22Rv1 (cell line): ENCODE measurements around the gene XDH.

Experiments used
- H3K27ac ChIP-seq: fragments of 450-650 bp; 2 replicates; pipeline ENCODE4 v1.5.1; 2017
- ZFX ChIP-seq: fragments of 450-650 bp; IDR thresholded peaks from 2 replicates; pipeline ENCODE4 v1.6.1; 2017; ENCODE audit warnings: antibody characterized with exemption, borderline replicate concordance
- TF ChIP-seq, protein P1 (sequence below): fragments of 450-650 bp; IDR thresholded peaks from 2 replicates; pipeline ENCODE4 v1.5.1; 2017; ENCODE audit warnings: mild to moderate bottlenecking

The XDH gene

DNA sequence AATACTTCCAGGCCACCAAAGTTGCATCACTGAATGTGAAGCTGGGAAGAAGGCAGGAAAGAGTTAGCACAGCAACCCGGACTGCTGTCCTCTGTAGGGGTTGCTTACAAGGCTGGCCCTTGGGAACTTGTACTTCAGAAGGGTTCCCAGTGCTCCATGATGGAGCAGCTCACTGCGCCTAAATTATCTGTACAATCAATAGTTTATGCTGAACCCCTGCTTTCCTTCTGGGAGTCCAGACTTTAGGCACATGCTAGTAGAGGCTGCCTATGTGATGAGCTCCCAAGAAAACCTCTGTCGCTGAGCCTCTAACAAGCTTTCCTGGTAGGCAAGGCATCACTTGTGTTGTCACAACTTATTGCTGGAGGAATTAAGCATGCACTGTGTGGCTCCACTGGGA, 34.3 kb downstream of the XDH start:
- no peak overlapping the region for H3K27ac ChIP-seq
- TF ChIP-seq, protein P1, sequence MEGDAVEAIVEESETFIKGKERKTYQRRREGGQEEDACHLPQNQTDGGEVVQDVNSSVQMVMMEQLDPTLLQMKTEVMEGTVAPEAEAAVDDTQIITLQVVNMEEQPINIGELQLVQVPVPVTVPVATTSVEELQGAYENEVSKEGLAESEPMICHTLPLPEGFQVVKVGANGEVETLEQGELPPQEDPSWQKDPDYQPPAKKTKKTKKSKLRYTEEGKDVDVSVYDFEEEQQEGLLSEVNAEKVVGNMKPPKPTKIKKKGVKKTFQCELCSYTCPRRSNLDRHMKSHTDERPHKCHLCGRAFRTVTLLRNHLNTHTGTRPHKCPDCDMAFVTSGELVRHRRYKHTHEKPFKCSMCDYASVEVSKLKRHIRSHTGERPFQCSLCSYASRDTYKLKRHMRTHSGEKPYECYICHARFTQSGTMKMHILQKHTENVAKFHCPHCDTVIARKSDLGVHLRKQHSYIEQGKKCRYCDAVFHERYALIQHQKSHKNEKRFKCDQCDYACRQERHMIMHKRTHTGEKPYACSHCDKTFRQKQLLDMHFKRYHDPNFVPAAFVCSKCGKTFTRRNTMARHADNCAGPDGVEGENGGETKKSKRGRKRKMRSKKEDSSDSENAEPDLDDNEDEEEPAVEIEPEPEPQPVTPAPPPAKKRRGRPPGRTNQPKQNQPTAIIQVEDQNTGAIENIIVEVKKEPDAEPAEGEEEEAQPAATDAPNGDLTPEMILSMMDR = no peak
- TF ChIP-seq ZFX = no peak

DNA sequence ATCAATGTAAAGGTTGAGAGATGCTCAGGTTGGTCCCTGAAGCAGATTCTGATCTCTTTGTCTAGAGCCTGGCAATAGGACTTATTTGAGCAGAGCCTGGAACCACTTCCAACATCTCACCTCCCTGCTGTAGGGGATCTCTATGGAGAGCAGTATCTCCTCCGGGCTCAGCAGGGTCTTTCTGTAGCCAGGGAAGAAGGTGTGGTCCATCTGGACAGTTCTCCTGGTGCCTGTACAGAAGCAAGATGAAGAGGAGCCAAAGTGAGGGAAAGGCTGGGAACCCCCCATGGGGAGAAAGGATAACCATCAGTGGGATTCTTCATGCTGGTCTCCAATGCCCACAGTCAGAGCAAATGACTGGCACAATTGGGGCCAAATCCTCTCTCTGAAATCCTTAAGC, 34.8 kb downstream of the XDH start:
- no peak for TF ChIP-seq ZFX
- TF ChIP-seq, protein P1 = no peak
- H3K27ac ChIP-seq = no peak overlapping the region

DNA sequence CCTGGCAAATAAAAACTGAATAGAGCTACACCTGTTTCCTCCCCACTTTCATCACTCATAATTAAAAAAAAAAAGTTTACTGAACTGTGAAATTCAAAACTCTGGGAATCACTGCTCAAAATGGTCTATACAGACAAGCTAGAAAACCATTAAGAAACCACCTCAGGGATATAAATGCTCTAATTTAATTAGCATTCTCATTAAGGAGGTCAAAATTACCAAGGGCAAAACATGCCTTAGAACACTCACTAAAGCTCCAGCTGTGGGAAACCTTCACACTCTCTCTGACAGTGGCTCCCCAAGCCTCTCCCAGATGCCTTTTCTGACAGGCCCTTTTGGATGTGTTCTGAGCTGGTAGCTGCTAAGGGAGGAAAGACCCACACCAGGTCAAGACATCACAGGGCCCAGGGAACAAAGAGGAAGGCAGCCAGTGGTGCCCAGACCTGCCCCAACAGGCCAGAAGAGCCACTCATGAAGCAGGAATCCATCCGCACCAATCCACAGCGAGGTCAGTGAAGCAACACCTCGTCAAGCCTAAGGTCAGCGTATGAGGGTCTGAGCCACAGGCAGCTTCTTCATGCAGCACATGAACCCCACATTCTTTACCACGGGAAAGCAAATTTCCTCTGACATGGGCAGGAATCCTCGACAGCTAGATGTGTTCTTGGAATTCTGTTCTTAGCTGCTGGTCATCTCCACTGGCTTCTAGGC, 35.6 kb downstream of the XDH start:
- H3K27ac ChIP-seq = no peak overlapping the region
- TF ChIP-seq ZFX = no peak
- TF ChIP-seq, protein P1 = no peak

DNA sequence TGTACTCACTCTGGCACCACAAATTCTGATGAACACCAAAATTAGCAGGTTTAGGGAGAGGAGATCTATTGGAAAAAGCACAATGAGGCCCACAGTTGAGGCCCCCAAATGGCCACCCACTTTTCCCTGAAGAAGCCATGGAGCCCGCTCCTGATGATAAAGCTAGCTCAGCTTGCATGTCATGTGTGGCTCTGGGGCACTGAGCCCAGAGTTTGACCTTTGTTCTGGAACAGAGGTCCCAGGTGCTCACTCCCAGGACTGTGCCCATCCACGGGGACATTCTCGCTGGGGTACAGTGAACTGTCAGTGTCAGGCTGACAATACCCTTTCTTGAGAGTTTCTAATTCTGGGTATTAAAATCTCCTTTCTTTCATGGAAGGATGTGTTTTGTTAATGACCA, 36.2 kb downstream of the XDH start:
- TF ChIP-seq, protein P1 = no peak
- TF ChIP-seq ZFX = no peak

DNA sequence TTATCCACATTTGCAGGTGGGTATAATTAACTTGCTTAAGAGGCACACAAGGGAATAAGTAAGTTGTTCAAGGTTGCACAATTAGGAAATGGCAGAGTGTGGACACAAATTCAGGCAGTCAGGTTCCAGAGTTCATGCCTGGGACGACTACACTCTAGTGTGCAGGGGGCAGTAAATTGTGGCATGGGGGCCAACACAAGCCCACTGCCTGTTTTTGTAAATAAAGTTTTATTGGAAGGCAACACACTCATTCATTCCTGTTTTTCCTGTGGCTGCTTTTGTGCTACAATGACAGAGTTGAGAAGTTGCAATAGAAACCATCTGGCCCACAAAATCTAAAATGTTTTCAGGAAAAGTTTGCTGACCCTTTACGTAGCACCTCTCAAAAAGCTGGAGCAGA, 41.4 kb downstream of the XDH start:
- no peak overlapping the region for H3K27ac ChIP-seq
- TF ChIP-seq, protein P1 = no peak
- TF ChIP-seq ZFX = no peak

More for the DNA sequence above, 36.2 kb downstream of the XDH start:
- no peak overlapping the region for H3K27ac ChIP-seq

DNA sequence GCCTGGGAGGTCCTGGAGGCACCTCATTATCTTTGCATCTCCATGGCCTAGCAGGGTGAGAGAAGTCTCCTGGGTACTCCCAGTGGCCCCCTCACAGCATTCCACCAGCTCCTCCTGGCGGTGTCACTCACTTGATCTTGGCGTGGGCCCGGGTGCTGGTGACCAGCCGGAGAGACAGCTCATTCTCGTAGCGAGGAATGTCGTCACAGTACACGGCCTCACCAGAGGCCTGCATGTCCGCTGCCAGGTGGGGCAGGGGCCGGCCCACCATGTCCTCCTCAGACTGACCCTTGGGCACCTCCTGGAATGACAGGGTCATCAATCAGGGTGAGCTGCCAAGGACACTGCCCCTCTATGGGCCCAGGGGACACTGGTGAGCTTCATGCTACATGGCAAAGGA, 42.4 kb downstream of the XDH start:
- TF ChIP-seq, protein P1 = no peak
- TF ChIP-seq ZFX = no peak
- no peak overlapping the region for H3K27ac ChIP-seq

DNA sequence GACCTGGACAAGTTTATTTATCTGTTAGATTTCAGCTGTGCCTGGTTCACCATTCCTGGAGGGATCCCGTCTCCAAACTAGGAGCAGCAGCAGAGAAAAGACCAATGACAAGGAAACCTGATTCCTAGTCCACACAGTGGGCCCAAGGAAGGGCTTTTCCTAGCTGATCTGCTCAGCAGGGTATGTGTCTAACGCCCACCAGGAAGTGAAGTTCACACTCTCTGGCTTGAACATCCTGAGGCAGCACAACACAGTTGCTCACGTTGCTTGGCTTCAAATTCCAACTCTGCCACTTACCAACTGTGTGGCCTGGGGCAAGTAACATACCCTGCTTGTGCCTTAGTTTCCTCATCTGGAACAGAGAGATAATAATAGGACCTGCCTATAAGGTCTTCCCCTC, 42.9 kb downstream of the XDH start:
- no peak for TF ChIP-seq ZFX
- TF ChIP-seq, protein P1 = no peak
- no peak overlapping the region for H3K27ac ChIP-seq
